Upper lobe of left lung (tissue), 6 donors: ENCODE measurements around the gene SRPK1. TPM values are rescaled to one million over a fixed set of nuclear protein-coding genes. Genes with fewer than 3 reads are reported as not detected.

Experiments used
- ATAC-seq, 2 donors: fragments of 200-7000 bp; cut with Tn5 transposase; one replicate each; pipeline ENCODE4 v1.9.1; 2022; ENCODE audit warnings: mild to moderate bottlenecking in 2 of 2, moderate library complexity in 2 of 2; ENCODE audit not compliant: low FRiP score in 2 of 2
- DNase-seq, 2 donors: peaks; one replicate each; pipeline ENCODE4 v3.0.0-alpha.2; 2019 to 2020
- H3K27ac ChIP-seq, 4 donors: fragments of 200-600 bp; sonication (generic); one replicate each; pipeline ENCODE4 v1.5.1; 2016 to 2019
- H3K27me3 ChIP-seq, 4 donors: fragments of 200-600 bp; sonication (generic); one replicate each; pipeline ENCODE4 v1.5.1; 2017 to 2019
- H3K36me3 ChIP-seq, 4 donors: fragments of 200-600 bp; sonication (generic); one replicate each; pipeline ENCODE4 v1.5.1; 2016 to 2019
- H3K4me1 ChIP-seq, 4 donors: fragments of 200-600 bp; sonication (generic); one replicate each; pipeline ENCODE4 v1.5.1; 2018 to 2019
- H3K4me3 ChIP-seq, 4 donors: fragments of 200-600 bp; sonication (generic); one replicate each; pipeline ENCODE4 v1.5.1; 2017 to 2019; ENCODE audit warnings: mild to moderate bottlenecking in 2 of 4, moderate library complexity in 1 of 4
- H3K9me3 ChIP-seq, 4 donors: fragments of 200-600 bp; sonication (generic); one replicate each; pipeline ENCODE4 v1.5.1; 2018 to 2019
- EP300 ChIP-seq, 4 donors: sonication (generic); formaldehyde crosslinking; IDR thresholded peaks; one replicate each; pipeline ENCODE4 v1.5.1; 2017; ENCODE audit warnings: antibody characterized with exemption in 4 of 4, control low read depth in 2 of 4
- POLR2A ChIP-seq, 4 donors: fragments of 450-650 bp; IDR thresholded peaks; one replicate each; pipeline ENCODE4 v1.5.1; 2016 to 2017; ENCODE audit warnings: antibody characterized with exemption in 4 of 4, mild to moderate bottlenecking in 2 of 4
- POLR2AphosphoS5 ChIP-seq, 2 donors: sonication (generic); formaldehyde crosslinking; IDR thresholded peaks; one replicate each; pipeline ENCODE4 v1.5.1; 2017; ENCODE audit warnings: antibody characterized with exemption in 2 of 2
- WGBS, 2 donors: methylation state at CpG; one replicate each; pipeline ENCODE4 v1.1.5; 2017 to 2018; 5-methylcytosine and 5-hydroxymethylcytosine counted together
- total RNA-seq, 6 donors: library from RNA; depleted of rRNA in 4 of 6; stranded (reverse); fragments of >200 nt in 4 of 6; gene quantifications; one replicate each; pipeline versions ENCODE4 v1.1.0 to v1.2.1, GENCODE V29; 2016 to 2021
- TF ChIP-seq, protein P1 (sequence below), 6 experiments: fragments of 450-650 bp in 4 of 6; fragments of 200-600 bp in 2 of 6; sonication (generic) in 2 of 6; IDR thresholded peaks; one replicate each; pipeline ENCODE4 v1.5.1; 2016 to 2019; ENCODE audit warnings: antibody characterized with exemption in 6 of 6
- donor health status: DM: no; HTN: no; CAD: no; lungs with moderate emphysema.
- donor health status: DM: no; HTN: yes; CAD: no; lungs with severe emphysema.

SRPK1 gene
- total RNA-seq, 6 donors from 2014 or later: 24.5 to 68.5 (median 42.7) TPM

DNA sequence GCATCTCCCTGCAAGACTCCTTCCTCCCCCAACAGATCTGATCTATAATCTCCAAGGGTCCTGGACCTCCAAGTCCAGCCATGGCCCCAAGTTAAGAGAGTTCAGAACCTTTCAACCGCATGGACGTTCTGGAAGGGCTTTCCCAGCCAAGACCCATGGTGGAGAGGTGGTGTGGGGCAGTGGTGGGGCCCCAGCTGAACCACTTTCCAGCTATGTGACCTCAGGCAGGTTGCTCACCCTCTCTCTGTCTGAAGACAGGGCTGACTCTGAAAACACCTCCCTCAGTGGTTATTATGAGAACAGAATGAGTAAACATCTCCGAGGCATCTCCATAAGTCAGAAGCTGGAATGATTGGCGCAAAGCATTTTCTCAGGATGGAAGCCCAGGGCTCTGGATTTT is 124.7 kb downstream of the SRPK1 start:
- DNase-seq (no peak), ATAC-seq (no peak)
- WGBS, 2 donors: 73 to 78% methylated on average over 4 of the region's 4 CpGs
- Histone ChIP-seq H3K27ac (no peak overlapping the region), H3K4me1 (no peaks in the 10 kb centered on the region), H3K9me3 (no peaks in the 10 kb centered on the region), H3K36me3 (no peaks in the 10 kb centered on the region), H3K4me3 (no peak overlapping the region), H3K27me3 (no peaks in the 10 kb centered on the region)
- TF ChIP-seq, protein P1, sequence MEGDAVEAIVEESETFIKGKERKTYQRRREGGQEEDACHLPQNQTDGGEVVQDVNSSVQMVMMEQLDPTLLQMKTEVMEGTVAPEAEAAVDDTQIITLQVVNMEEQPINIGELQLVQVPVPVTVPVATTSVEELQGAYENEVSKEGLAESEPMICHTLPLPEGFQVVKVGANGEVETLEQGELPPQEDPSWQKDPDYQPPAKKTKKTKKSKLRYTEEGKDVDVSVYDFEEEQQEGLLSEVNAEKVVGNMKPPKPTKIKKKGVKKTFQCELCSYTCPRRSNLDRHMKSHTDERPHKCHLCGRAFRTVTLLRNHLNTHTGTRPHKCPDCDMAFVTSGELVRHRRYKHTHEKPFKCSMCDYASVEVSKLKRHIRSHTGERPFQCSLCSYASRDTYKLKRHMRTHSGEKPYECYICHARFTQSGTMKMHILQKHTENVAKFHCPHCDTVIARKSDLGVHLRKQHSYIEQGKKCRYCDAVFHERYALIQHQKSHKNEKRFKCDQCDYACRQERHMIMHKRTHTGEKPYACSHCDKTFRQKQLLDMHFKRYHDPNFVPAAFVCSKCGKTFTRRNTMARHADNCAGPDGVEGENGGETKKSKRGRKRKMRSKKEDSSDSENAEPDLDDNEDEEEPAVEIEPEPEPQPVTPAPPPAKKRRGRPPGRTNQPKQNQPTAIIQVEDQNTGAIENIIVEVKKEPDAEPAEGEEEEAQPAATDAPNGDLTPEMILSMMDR (IDR thresholded peaks at IDR 0.05): no peak
- TF ChIP-seq POLR2A (IDR thresholded peaks at IDR 0.05) (no peak), POLR2AphosphoS5 (IDR thresholded peaks at IDR 0.05) (no peak), EP300 (IDR thresholded peaks at IDR 0.05) (no peak)

DNA sequence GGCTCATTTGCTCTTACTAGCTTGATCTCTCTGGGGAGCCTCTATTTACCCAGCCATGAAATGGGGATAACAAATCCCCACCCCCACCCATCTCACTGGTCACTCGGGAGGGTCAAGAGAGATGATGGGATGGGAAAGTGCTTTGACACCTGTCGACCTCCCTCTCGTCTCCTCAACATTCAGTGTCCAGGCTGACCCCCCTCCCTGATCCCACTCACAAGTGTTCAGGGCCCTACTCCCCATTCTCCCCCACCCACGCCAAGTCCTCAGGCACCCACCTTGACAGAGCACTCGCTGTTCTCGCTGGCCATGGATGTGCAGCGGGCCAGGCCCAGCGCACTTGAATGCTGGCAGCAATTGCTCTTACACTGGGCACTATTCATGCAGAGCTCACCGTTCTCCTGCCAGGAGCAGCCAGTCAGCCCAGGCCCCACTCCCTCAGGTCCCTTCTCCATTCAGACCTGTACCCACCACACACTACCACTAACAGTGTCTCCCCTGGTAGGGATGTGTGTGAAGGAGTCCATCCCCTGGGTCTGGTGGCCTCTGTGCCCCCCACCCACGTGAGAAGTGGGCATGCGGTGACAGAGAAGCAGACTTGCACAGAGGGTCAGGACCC is 125.3 kb downstream of the SRPK1 start:
- Histone ChIP-seq H3K36me3 (no peaks in the 10 kb centered on the region), H3K27me3 (no peaks in the 10 kb centered on the region), H3K9me3 (no peaks in the 10 kb centered on the region), H3K27ac (no peak overlapping the region), H3K4me3 (no peak overlapping the region), H3K4me1 (no peaks in the 10 kb centered on the region)
- no peak for DNase-seq
- 92% methylated on average over 11 of the region's 11 CpGs for WGBS, 2 donors
- peak in 1 of 2 donors; percentile 12 for ATAC-seq
- TF ChIP-seq, protein P1 (IDR thresholded peaks at IDR 0.05): no peak
- TF ChIP-seq POLR2A (IDR thresholded peaks at IDR 0.05) (no peak), POLR2AphosphoS5 (IDR thresholded peaks at IDR 0.05) (no peak), EP300 (IDR thresholded peaks at IDR 0.05) (no peak)

DNA sequence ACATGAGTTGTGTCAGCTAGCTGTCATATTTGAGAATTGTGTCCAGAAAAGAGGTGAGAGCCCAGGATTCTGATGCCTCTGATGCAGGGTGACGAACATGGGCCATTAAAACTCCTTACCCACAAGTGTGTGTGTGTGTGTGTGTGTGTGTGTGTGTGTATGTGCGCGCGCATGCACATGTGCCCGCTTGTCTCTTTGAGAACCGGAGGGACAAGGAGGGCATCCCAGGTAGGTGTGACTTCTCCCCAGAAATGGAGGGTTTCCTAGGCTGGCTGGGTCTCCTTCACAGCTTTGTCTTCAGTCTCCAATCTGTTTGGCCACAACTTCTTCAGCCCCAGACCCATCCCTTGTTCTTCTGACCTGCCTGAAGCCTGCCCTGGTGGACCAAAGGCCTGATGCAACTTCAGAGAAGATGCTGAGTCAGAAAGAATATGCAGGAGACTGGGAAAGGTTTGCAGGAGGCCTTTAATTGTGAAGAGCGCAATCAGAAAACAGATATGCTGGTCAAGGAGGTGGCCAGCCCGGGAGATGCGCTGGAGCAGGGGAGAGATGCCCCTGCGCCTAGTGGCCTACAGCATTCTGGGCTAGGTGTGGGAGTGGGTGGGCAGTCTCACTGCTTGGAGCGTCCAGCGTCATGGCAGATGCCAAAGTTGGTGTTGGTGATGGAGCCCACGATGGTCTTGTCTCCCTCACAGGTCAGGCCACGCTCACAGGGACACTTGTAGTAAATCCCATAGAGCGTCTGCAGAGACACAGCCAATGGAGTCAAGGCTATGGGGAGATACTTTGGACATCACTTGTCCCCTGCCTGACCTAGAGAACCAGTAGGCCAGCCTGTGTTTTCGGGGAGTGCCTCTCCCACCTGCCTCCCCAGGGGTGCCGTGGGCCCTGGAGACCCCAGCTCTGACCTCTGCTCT is 126.1 kb downstream of the SRPK1 start:
- Histone ChIP-seq H3K36me3 (no peaks in the 10 kb centered on the region), H3K4me1 (no peaks in the 10 kb centered on the region), H3K9me3 (no peaks in the 10 kb centered on the region), H3K27ac (no peak overlapping the region), H3K4me3 (no peak overlapping the region), H3K27me3 (no peaks in the 10 kb centered on the region)
- ATAC-seq: peak in 1 of 2 donors; percentile 6
- DNase-seq: no peak
- WGBS, 2 donors: 89 to 91% methylated on average over 17 of the region's 17 CpGs
- no peak for TF ChIP-seq POLR2AphosphoS5 (IDR thresholded peaks at IDR 0.05)
- no peak for TF ChIP-seq EP300 (IDR thresholded peaks at IDR 0.05)
- TF ChIP-seq, protein P1 (IDR thresholded peaks at IDR 0.05): no peak
- TF ChIP-seq POLR2A (IDR thresholded peaks at IDR 0.05): no peak

DNA sequence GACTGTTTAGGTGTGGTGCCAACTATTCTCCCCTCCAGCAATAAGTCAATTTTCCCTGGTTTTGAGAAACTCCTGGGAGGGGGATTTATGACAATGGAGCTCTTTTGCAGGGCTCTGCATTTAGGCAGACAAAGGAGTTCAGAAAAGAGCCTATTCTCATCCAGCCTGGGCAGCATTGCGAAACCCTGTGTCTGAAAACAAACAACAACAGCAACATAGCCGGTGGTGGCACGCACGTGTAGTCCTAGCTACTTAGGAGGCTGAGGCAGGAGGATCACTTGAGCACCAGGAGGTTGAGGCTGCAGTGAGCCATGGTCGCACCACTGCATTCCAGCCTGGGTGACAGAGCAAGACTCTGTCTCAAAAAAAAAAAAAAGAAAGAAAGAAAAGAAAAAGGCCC is 130.2 kb downstream of the SRPK1 start:
- DNase-seq: no peak
- Histone ChIP-seq H3K36me3 (no peaks in the 10 kb centered on the region), H3K9me3 (no peaks in the 10 kb centered on the region), H3K4me3 (no peak overlapping the region), H3K27me3 (peaks cover 0 to 10% (median 4%) of the 10 kb centered on the region in 4 donors), H3K27ac (no peak overlapping the region), H3K4me1 (peaks cover 0 to 4% (median 0%) of the 10 kb centered on the region in 4 donors)
- ATAC-seq: no peak
- 72 to 78% methylated on average over 5 of the region's 5 CpGs for WGBS, 2 donors
- TF ChIP-seq, protein P1 (IDR thresholded peaks at IDR 0.05): no peak
